PFSK-1 (cell line): Measurements from ENCODE around the gene PZP.

Experiments used
- FOXP2 ChIP-seq: optimal IDR thresholded peaks from 2 replicates; pipeline ENCODE3; 2011; ENCODE audit warnings: borderline replicate concordance, control low read depth, inconsistent platforms; ENCODE audit not compliant: insufficient read depth; ENCODE audit errors: extremely low read length, extremely low read depth
- POLR2AphosphoS5 ChIP-seq: IDR thresholded peaks from 2 replicates; pipeline ENCODE4 v1.6.1; 2012; ENCODE audit warnings: low read depth, mild to moderate bottlenecking, control low read depth, low read length, moderate library complexity
- REST ChIP-seq, 2 experiments: IDR thresholded peaks; 2 replicates each; pipeline versions ENCODE4 v1.6.1 to v1.8.0; 2011 to 2012; ENCODE audit warnings: low read depth in 2 of 2, low read length in 2 of 2, control low read depth in 1 of 2, inconsistent platforms in 1 of 2, mild to moderate bottlenecking in 1 of 2, moderate library complexity in 1 of 2; ENCODE audit not compliant: insufficient read depth in 1 of 2
- SIN3A ChIP-seq: IDR thresholded peaks from 2 replicates; pipeline ENCODE4 v1.6.1; 2012; ENCODE audit warnings: mild to moderate bottlenecking, low read length, moderate library complexity, borderline replicate concordance; ENCODE audit not compliant: insufficient read depth
- TAF1 ChIP-seq: IDR thresholded peaks from 2 replicates; pipeline ENCODE4 v1.6.1; 2012; ENCODE audit warnings: low read length, control low read depth, borderline replicate concordance; ENCODE audit not compliant: insufficient read depth

PZP gene

GRCh38 chr12:9214534-9214933 is 6.3 kb upstream of the PZP start:
- TF ChIP-seq TAF1 (no peak), SIN3A (no peak), FOXP2 (no peak), POLR2AphosphoS5 (no peak), REST (IDR thresholded peaks at IDR 0.05; ENCODE audit: insufficient read depth in 1 of 2, low read depth in 2 of 2, low read length in 2 of 2) (no peak)

- no peak for TF ChIP-seq REST (IDR thresholded peaks at IDR 0.05; ENCODE audit: insufficient read depth in 1 of 2, low read depth in 2 of 2, low read length in 2 of 2)
- no peak for TF ChIP-seq FOXP2
- TF ChIP-seq TAF1 = no peak
- TF ChIP-seq POLR2AphosphoS5 = no peak
- no peak for TF ChIP-seq SIN3A
These were observed 3.5 kb upstream of the PZP start for GRCh38 chr12:9211687-9212086.

GRCh38 chr12:9204380-9204779 is 3.8 kb downstream of the PZP start:
- TF ChIP-seq TAF1 (no peak), FOXP2 (no peak), POLR2AphosphoS5 (no peak), SIN3A (no peak), REST (IDR thresholded peaks at IDR 0.05; ENCODE audit: insufficient read depth in 1 of 2, low read depth in 2 of 2, low read length in 2 of 2) (no peak)

GRCh38 chr12:9198012-9198411 is 10.2 kb downstream of the PZP start:
- TF ChIP-seq TAF1 = no peak
- TF ChIP-seq POLR2AphosphoS5 = no peak
- TF ChIP-seq SIN3A = no peak
- no peak for TF ChIP-seq REST (IDR thresholded peaks at IDR 0.05; ENCODE audit: insufficient read depth in 1 of 2, low read depth in 2 of 2, low read length in 2 of 2)
- no peak for TF ChIP-seq FOXP2

GRCh38 chr12:9184276-9184675 is 23.9 kb downstream of the PZP start:
- TF ChIP-seq SIN3A = no peak
- TF ChIP-seq POLR2AphosphoS5 = no peak
- no peak for TF ChIP-seq FOXP2
- no peak for TF ChIP-seq REST (IDR thresholded peaks at IDR 0.05; ENCODE audit: insufficient read depth in 1 of 2, low read depth in 2 of 2, low read length in 2 of 2)
- no peak for TF ChIP-seq TAF1
